HepG2 (cell line): ENCODE results near the gene IFI35. TPM values are rescaled to one million over a fixed set of nuclear protein-coding genes. Genes with fewer than 3 reads are reported as not detected.

Experiments used
- FOSL1 ChIP-seq: sonication (generic); formaldehyde crosslinking; IDR thresholded peaks from 2 replicates; pipeline ENCODE4 v1.9.0; 2021; ENCODE audit warnings: missing genetic modification reagents, borderline replicate concordance
- KDM5A ChIP-seq: fragments of 200-600 bp; sonication (generic); IDR thresholded peaks from 2 replicates; pipeline ENCODE4 v1.7.0; 2018; ENCODE audit warnings: antibody characterized with exemption, mild to moderate bottlenecking, low read length, borderline replicate concordance
- MEF2D ChIP-seq: sonication (generic); formaldehyde crosslinking; IDR thresholded peaks from 2 replicates; pipeline ENCODE4 v1.5.1; 2020; ENCODE audit warnings: mild to moderate bottlenecking, missing genetic modification reagents
- PRDM10 ChIP-seq: sonication (generic); formaldehyde crosslinking; IDR thresholded peaks from 2 replicates; pipeline ENCODE4 v1.4.0; 2020; ENCODE audit warnings: low read depth, missing genetic modification reagents
- SRF ChIP-seq: IDR thresholded peaks from 2 replicates; pipeline ENCODE4 v1.6.1; 2011; ENCODE audit warnings: mild to moderate bottlenecking, low read depth, low read length, moderate library complexity
- SRY ChIP-seq: sonication (generic); formaldehyde crosslinking; IDR thresholded peaks from 2 replicates; pipeline ENCODE4 v1.8.0; 2022; ENCODE audit warnings: mild to moderate bottlenecking, missing genetic modification reagents
- TOPORS ChIP-seq: sonication (generic); formaldehyde crosslinking; IDR thresholded peaks from 2 replicates; pipeline ENCODE4 v1.8.0; 2023; ENCODE audit warnings: mild to moderate bottlenecking, missing genetic modification reagents
- U2AF2 ChIP-seq: fragments of 200-400 bp; formaldehyde crosslinking; IDR thresholded peaks from 2 replicates; pipeline ENCODE4 v1.6.1; 2017; ENCODE audit warnings: low read depth, mild to moderate bottlenecking, low read length
- ZBTB10 ChIP-seq: sonication (generic); formaldehyde crosslinking; IDR thresholded peaks from 2 replicates; pipeline ENCODE4 v1.4.0; 2020; ENCODE audit warnings: missing genetic modification reagents, borderline replicate concordance
- ZBTB4 ChIP-seq: sonication (generic); formaldehyde crosslinking; IDR thresholded peaks from 2 replicates; pipeline ENCODE4 v1.4.0; 2020; ENCODE audit warnings: missing genetic modification reagents, mild to moderate bottlenecking, borderline replicate concordance
- ZFP82 ChIP-seq: sonication (generic); formaldehyde crosslinking; IDR thresholded peaks from 2 replicates; pipeline ENCODE4 v1.5.1; 2020; ENCODE audit warnings: mild to moderate bottlenecking, missing genetic modification reagents, borderline replicate concordance
- ZNF160 ChIP-seq: sonication (generic); formaldehyde crosslinking; IDR thresholded peaks from 2 replicates; pipeline ENCODE4 v1.8.0; 2022; ENCODE audit warnings: mild to moderate bottlenecking, inconsistent platforms, missing genetic modification reagents
- ZNF207 ChIP-seq: fragments of 450-650 bp; IDR thresholded peaks from 2 replicates; pipeline ENCODE4 v1.6.1; 2016; ENCODE audit warnings: antibody characterized with exemption, borderline replicate concordance
- ZNF441 ChIP-seq: sonication (generic); formaldehyde crosslinking; IDR thresholded peaks from 2 replicates; pipeline ENCODE4 v1.7.0; 2021; ENCODE audit warnings: missing genetic modification reagents, borderline replicate concordance
- ZNF605 ChIP-seq: sonication (generic); formaldehyde crosslinking; IDR thresholded peaks from 2 replicates; pipeline ENCODE4 v1.8.0; 2022; ENCODE audit warnings: mild to moderate bottlenecking, missing genetic modification reagents
- ZNF7 ChIP-seq: IDR thresholded peaks from 2 replicates; pipeline ENCODE4 v1.6.1; 2016; ENCODE audit warnings: missing biosample characterization, missing genetic modification reagents
- ZSCAN5A ChIP-seq: sonication (generic); formaldehyde crosslinking; IDR thresholded peaks from 2 replicates; pipeline ENCODE4 v1.8.0; 2022; ENCODE audit warnings: mild to moderate bottlenecking, missing genetic modification reagents, borderline replicate concordance
- polyA plus RNA-seq, 8 experiments: library from polyadenylated mRNA; depleted of rRNA in 3 of 8; stranded (reverse) in 7 of 8; unstranded in 1 of 8; fragments of >200 nt; fragmentation: Illumina TruSeq in 4 of 8; extraction: Trizol in 4 of 8; gene quantifications; 2 replicates each; pipeline versions ENCODE4 v1.2.1 to v1.2.3, GENCODE V29; 2011 to 2016; ENCODE audit warnings: low read depth in 4 of 8, missing spikeins in 1 of 8, mixed read lengths in 1 of 8; ENCODE audit not compliant: insufficient read depth in 1 of 8
- total RNA-seq, 5 experiments: library from RNA; depleted of rRNA; stranded (reverse); fragments of >200 nt; fragmentation: Illumina TruSeq; extraction: Trizol; gene quantifications; 2 replicates each; pipeline ENCODE4 v1.2.3, GENCODE V29; 2016; ENCODE audit warnings: low read depth in 1 of 5

Gene IFI35
- total and polyA plus RNA-seq, 2 of the 13 experiments (the other 11 are each of a cell fraction or from before 2014, with no cell fraction given) = 28.9 to 38.1 TPM

- no peak for TF ChIP-seq PRDM10
- peak; percentile 95 for TF ChIP-seq U2AF2
- TF ChIP-seq ZFP82 (CRISPR knock-in tag) = peak; percentile 69; the same call in 1 of the 2 replicates
- peak; percentile 92; the same call in 1 of the 2 replicates for TF ChIP-seq ZBTB4 (CRISPR knock-in tag)
- TF ChIP-seq TOPORS (CRISPR knock-in tag) = 0 out of 2 replicates have a peak, but pooled peaks have one; percentile 30
- no peak for TF ChIP-seq ZNF160 (CRISPR knock-in tag)
- no peak for TF ChIP-seq KDM5A
- TF ChIP-seq ZNF7 (CRISPR knock-in tag) = peak; percentile 84
- TF ChIP-seq ZSCAN5A (CRISPR knock-in tag) = no peak
- no peak for TF ChIP-seq FOSL1 (CRISPR knock-in tag)
- no peak for TF ChIP-seq ZNF605
- 0 out of 2 replicates have a peak, but pooled peaks have one; percentile 41 for TF ChIP-seq MEF2D (CRISPR knock-in tag)
- no peak for TF ChIP-seq ZNF207
- TF ChIP-seq ZNF441 (CRISPR knock-in tag) = peak; percentile 47; the same call in 1 of the 2 replicates
- TF ChIP-seq SRF = peak; percentile 42; the same call in 1 of the 2 replicates
- 0 out of 2 replicates have a peak, but pooled peaks have one; percentile 39 for TF ChIP-seq SRY
- TF ChIP-seq ZBTB10 = no peak
Measured at GRCh38 chr17:43024407-43025289, 18.1 kb downstream of the IFI35 start, which contains the start of gene RND2 (continued).
